GM10266 (cell line): ENCODE results near the gene MYO16.

Source experiments
- DNase-seq: peaks from one replicate; pipeline ENCODE4 v3.0.0; 2012; ENCODE audit errors: extremely low spot score
- TF ChIP-seq, protein P1 (sequence below): IDR thresholded peaks from 2 replicates; pipeline ENCODE4 v1.5.1; 2012; ENCODE audit warnings: mild to moderate bottlenecking, low read depth; ENCODE audit not compliant: control insufficient read depth, insufficient read depth; ENCODE audit errors: missing control alignments

MYO16 gene

DNA sequence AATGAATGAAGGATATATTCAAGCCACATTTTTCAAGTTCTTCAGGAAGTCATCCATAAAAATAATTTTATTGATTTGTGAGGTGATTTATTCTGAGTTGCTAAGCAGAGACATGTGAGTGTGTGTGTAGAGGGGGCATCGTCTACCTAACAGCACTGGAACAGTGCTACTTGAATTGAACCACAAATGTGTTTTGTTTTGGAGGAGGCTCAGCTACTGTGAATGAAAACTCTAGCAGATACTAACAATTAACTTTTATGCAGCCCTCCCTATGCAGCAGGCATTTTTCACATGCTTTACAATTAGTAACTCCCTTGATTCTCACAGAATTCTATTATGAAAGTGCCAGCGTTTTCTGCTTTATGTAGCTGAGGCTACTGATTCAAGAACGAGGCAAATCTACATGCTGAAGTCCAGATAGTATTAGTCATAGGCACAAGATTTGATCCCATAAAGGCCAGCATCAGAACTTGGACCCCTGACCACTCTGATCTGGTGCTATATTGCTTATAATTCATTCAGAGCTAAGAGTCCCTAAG is 103.7 kb downstream of the MYO16 start:
- TF ChIP-seq, protein P1, sequence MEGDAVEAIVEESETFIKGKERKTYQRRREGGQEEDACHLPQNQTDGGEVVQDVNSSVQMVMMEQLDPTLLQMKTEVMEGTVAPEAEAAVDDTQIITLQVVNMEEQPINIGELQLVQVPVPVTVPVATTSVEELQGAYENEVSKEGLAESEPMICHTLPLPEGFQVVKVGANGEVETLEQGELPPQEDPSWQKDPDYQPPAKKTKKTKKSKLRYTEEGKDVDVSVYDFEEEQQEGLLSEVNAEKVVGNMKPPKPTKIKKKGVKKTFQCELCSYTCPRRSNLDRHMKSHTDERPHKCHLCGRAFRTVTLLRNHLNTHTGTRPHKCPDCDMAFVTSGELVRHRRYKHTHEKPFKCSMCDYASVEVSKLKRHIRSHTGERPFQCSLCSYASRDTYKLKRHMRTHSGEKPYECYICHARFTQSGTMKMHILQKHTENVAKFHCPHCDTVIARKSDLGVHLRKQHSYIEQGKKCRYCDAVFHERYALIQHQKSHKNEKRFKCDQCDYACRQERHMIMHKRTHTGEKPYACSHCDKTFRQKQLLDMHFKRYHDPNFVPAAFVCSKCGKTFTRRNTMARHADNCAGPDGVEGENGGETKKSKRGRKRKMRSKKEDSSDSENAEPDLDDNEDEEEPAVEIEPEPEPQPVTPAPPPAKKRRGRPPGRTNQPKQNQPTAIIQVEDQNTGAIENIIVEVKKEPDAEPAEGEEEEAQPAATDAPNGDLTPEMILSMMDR, result no peak

GRCh38 chr13:108734676-108735075 is 105.3 kb downstream of the MYO16 start:
- TF ChIP-seq, protein P1, result no peak
- no peak for DNase-seq

More for the DNA sequence above, 103.7 kb downstream of the MYO16 start:
- no peak for DNase-seq

GRCh38 chr13:108741930-108742329 is 112.5 kb downstream of the MYO16 start:
- TF ChIP-seq, protein P1, result no peak
- DNase-seq, result no peak

GRCh38 chr13:108742701-108743451 is 113.5 kb downstream of the MYO16 start:
- TF ChIP-seq, protein P1, result no peak
- no peak for DNase-seq

DNA sequence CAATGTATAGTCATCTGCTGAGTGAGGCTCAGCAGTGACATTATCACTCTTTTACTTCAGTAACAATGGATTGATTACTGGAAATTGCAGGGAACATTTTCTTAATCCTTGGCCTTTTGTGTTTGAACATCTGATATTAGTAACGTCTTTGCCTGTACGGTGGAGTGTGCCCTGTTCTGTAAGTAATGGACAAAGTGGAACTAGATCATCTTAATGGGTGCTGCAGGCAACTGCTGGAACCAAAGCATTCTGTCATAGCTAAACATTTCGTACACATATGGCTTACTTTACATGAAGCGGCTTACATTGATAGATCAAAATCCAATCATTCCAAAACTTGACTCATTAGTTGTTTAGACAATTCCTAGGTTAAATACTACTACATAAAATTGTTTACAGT is 114.1 kb downstream of the MYO16 start:
- no peak for DNase-seq
- TF ChIP-seq, protein P1, result no peak

- TF ChIP-seq, protein P1, result no peak
- no peak for DNase-seq
These were observed 118.4 kb downstream of the MYO16 start for GRCh38 chr13:108747843-108748242.

- TF ChIP-seq, protein P1, result no peak
- no peak for DNase-seq
These were observed 122.9 kb downstream of the MYO16 start for GRCh38 chr13:108752276-108752675.
